GM23248 (cell line): Measurements from ENCODE around the gene ZNF274.

Source experiments
- EZH2 ChIP-seq: fragments of 200-600 bp; sonication (generic); IDR thresholded peaks from 2 replicates; pipeline ENCODE4 v1.6.1; 2018; ENCODE audit warnings: antibody characterized with exemption, mild to moderate bottlenecking; ENCODE audit not compliant: insufficient read depth, poor library complexity, severe bottlenecking
- EZH2phosphoT487 ChIP-seq: fragments of 200-600 bp; sonication (generic); IDR thresholded peaks from 2 replicates; pipeline ENCODE4 v1.6.1; 2018; ENCODE audit warnings: antibody characterized with exemption, moderate library complexity, mild to moderate bottlenecking, low read depth; ENCODE audit not compliant: insufficient read depth

DNA sequence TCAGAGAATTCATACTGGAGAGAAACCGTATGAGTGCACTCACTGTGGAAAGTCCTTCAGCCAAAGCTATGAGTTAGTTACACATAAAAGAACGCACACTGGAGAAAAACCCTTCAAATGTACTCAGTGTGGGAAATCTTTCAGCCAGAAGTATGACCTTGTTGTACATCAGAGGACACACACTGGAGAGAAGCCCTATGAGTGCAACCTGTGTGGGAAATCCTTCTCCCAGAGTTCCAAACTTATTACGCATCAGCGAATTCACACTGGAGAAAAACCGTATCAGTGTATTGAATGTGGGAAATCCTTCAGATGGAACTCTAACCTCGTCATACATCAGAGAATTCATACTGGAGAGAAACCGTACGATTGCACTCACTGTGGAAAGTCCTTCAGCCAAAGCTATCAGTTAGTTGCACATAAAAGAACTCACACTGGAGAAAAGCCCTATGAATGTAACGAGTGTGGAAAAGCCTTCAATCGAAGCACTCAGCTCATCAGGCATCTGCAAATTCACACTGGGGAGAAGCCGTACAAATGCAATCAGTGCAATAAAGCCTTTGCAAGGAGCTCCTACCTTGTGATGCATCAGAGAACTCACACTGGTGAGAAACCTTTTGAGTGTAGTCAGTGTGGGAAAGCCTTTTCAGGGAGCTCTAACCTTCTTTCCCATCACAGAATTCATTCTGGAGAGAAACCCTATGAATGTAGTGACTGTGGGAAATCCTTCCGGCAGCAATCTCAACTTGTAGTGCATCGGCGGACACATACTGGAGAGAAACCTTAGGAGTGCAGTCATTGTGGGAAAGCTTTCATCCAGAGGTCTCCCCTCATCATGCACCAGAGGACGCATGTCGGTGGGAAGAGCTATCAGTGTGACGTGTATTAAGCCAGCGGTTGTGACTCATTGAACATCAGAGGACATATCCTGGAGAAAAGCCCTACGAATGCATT, 79.4 kb downstream of the ZNF274 start:
- TF ChIP-seq EZH2 = no peak
- no peak for TF ChIP-seq EZH2phosphoT487
